ENCODE measurements around the gene SLC22A23.

DNA sequence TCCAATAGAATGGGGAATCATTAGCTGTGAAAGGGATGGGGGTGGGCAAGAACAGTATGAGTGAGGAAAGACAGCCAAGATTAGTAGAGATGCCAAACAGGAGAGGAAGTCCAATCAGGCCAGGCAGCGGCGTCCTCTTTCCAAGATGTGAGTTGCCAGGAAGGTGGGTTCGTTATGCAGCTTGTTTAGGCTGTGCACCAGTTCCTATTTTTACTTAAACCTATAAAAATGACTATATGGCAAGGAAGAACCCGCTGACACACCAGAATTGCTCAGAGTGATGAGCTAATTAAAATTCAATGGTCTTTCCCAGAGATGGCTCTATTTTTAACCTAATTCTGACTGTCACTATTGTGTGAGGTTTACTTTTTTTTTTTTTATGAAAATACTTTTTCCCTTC, 88.2 kb downstream of the SLC22A23 start:
- TF ChIP-seq, protein P1, sequence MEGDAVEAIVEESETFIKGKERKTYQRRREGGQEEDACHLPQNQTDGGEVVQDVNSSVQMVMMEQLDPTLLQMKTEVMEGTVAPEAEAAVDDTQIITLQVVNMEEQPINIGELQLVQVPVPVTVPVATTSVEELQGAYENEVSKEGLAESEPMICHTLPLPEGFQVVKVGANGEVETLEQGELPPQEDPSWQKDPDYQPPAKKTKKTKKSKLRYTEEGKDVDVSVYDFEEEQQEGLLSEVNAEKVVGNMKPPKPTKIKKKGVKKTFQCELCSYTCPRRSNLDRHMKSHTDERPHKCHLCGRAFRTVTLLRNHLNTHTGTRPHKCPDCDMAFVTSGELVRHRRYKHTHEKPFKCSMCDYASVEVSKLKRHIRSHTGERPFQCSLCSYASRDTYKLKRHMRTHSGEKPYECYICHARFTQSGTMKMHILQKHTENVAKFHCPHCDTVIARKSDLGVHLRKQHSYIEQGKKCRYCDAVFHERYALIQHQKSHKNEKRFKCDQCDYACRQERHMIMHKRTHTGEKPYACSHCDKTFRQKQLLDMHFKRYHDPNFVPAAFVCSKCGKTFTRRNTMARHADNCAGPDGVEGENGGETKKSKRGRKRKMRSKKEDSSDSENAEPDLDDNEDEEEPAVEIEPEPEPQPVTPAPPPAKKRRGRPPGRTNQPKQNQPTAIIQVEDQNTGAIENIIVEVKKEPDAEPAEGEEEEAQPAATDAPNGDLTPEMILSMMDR (IDR thresholded peaks at IDR 0.05) = no peak
- no peak for TF ChIP-seq POLR2A (IDR thresholded peaks at IDR 0.05)
- TF ChIP-seq EP300 (IDR thresholded peaks at IDR 0.05) = no peak
